GM23338 (cell line): ENCODE results near the gene TNKS2.

Experiments used
- CREB1 ChIP-seq: fragments of 250-450 bp; sonication (Bioruptor Pico); IDR thresholded peaks from 2 replicates; pipeline ENCODE4 v1.5.0; 2020; ENCODE audit warnings: low read depth, mild to moderate bottlenecking, moderate library complexity
- EZH2 ChIP-seq: fragments of 200-600 bp; sonication (generic); IDR thresholded peaks from one replicate; pipeline ENCODE4 v1.8.0; 2017; ENCODE audit warnings: antibody characterized with exemption, mild to moderate bottlenecking, low read depth; ENCODE audit not compliant: unreplicated experiment
- JUNB ChIP-seq: IDR thresholded peaks from one replicate; pipeline ENCODE4 v1.6.1; 2016; ENCODE audit warnings: antibody characterized with exemption; ENCODE audit not compliant: unreplicated experiment
- NANOG ChIP-seq: IDR thresholded peaks from 2 replicates; pipeline ENCODE4 v1.6.1; 2016; ENCODE audit warnings: antibody characterized with exemption, borderline replicate concordance
- TF ChIP-seq, protein P1 (sequence below), 2 experiments: fragments of 200-600 bp in 1 of 2; sonication (generic) in 1 of 2; conservative IDR thresholded peaks; 2 replicates each; pipeline versions ENCODE4 v1.5.1 to v1.6.1; 2016 to 2017; ENCODE audit warnings: antibody characterized with exemption in 2 of 2, low read depth in 2 of 2, mild to moderate bottlenecking in 2 of 2, moderate library complexity in 1 of 2

- TF ChIP-seq, protein P1, sequence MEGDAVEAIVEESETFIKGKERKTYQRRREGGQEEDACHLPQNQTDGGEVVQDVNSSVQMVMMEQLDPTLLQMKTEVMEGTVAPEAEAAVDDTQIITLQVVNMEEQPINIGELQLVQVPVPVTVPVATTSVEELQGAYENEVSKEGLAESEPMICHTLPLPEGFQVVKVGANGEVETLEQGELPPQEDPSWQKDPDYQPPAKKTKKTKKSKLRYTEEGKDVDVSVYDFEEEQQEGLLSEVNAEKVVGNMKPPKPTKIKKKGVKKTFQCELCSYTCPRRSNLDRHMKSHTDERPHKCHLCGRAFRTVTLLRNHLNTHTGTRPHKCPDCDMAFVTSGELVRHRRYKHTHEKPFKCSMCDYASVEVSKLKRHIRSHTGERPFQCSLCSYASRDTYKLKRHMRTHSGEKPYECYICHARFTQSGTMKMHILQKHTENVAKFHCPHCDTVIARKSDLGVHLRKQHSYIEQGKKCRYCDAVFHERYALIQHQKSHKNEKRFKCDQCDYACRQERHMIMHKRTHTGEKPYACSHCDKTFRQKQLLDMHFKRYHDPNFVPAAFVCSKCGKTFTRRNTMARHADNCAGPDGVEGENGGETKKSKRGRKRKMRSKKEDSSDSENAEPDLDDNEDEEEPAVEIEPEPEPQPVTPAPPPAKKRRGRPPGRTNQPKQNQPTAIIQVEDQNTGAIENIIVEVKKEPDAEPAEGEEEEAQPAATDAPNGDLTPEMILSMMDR (conservative IDR thresholded peaks at IDR 0.05; ENCODE audit: low read depth in 2 of 2) = peak; percentile 79 to 87
- TF ChIP-seq EZH2 (no peak), JUNB (no peak), CREB1 (CRISPR knock-in tag) (no peak), NANOG (no peak)
These were observed 39.7 kb upstream of the TNKS2 start for GRCh38 chr10:91758303-91759146.
